HG03442 (cell line): ENCODE data around the gene GCHFR.

Experiments
- ATAC-seq: cut with Tn5 transposase; IDR thresholded peaks from one replicate; pipeline ENCODE4 v1.9.1; 2021; ENCODE audit warnings: mild to moderate bottlenecking, moderate library complexity; ENCODE audit not compliant: unreplicated experiment

GCHFR gene

DNA sequence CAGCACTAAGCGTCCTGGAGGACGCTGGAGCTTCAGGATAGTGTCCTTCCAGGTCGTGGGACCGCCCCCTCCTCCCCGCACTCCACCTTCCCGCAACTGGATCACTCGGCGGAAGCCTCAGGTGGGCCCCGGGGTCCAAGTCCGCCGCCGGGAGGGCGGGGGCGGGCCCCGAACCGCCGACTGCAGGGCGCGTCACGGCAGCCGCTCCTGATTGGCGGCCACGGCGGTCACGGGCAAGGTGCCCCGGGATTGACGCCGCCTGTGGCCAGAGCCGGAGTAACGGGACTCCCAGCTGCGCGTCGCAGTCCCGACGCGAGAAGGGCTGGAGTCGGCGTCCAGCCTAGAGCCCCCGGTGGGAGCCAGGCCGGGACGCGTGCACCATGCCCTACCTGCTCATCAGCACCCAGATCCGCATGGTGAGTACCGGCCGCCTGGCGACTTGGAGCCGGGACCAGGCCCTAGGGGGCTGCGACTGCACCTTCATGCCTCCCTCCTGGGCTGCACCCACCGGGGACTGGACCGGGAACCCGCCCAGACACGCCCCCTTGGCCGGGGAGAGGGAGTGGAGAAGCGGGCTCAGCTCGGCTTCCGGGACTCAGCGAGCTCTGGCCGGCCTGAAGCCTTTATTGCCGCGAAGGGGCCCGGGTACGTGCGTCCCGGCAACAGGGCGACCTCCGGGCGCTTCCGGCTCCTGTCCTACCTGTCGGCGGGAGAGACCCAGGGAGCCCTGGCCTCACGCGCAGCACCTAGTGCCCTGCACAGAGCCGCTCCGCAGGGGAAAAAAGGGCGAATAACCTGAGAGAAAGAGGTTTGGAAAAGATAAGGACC lies at the start of gene GCHFR:
Gene GCHFR (plus strand): TSS at position 268 of the 828 bp plus-strand sequence. CDS start 113 bp downstream, at position 381.
- peak; percentile 58 for ATAC-seq

- no peak for ATAC-seq
These were observed 49.7 kb upstream of the GCHFR start for GRCh38 chr15:40714144-40714543.

DNA sequence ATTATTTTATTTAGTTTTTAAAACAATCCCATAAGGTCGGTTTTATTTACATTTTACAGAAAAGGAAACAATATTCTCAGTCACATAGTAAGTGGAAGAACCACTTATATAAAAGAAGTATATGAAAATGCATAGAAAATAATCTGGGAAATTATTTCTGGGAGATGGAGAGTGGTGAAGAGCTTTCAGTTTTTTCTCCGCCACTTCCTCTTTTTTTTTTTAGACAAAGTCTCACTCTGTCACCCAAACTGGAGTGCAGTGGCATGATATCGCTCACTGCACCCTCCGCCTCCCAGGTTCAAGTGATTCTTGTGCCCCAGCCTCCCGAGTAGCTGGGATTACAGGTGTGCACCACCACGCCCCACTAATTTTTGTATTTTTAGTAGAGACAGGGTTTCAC lies 47.7 kb upstream of the GCHFR start:
- no peak for ATAC-seq

DNA sequence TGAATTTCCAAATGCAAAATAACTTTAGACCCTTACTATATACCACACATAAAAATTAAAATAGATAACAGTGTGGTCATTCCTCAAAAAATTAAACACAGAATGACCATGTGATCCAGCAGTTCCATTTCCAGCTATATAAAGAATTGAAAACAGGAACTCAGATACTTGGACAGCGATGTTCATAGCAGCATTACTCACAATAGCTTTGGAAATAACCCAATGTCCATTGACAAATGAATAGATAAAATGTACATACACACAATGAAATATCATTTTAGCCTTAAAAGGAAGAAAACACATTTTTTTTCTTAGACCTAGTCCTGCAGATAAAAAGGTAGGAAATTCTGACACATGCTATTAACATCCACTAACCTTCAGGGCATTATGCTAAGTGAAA lies 42.2 kb upstream of the GCHFR start:
- no peak for ATAC-seq

DNA sequence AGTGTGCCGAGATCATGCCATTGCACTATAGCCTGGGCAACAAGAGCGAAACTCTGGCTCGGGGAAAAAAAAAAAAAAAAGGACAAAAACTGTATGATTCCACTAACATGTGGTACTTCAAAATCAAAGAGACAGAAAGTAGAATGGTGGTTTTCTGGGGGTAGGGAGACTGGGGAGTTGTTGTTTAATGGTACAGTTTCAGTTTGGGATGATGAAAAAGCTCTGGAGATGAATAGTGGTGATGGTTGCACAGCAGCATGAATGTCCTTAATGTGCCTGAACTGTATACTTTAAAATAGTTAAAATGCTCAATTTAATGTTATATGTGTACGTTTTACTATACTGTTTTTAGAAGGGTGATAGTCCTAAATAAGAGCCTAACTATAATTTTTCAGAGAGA lies 41.5 kb upstream of the GCHFR start:
- no peak for ATAC-seq

GRCh38 chr15:40722934-40723333 lies 40.9 kb upstream of the GCHFR start:
- ATAC-seq, result no peak

- no peak for ATAC-seq
These were observed 39.9 kb upstream of the GCHFR start for GRCh38 chr15:40723919-40724318.

GRCh38 chr15:40731034-40731433 lies 32.8 kb upstream of the GCHFR start:
- no peak for ATAC-seq

GRCh38 chr15:40736575-40736974 lies 27.3 kb upstream of the GCHFR start:
- no peak for ATAC-seq

- ATAC-seq, result no peak
These were observed 26.8 kb upstream of the GCHFR start for GRCh38 chr15:40737048-40737447.

DNA sequence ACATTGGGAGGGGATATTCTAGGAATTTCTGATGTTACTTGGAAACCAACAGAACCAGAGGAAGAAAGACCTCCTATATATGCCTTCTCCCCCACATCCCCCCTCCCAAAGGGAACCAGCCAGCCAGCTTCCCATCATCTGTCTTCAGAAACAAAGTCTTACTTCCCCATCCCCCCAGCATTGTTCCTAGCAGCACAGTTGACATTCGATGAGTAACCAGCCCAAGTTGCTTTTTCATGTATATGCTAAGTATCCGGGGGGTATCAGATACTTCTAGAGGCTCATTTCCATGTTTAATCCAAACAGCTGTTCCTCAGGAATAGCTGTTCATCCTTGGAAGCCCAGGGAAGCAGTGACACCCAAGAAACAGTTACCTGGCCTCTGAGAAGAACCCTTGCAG lies 24.8 kb upstream of the GCHFR start:
- ATAC-seq, result no peak

- ATAC-seq, result no peak
These were observed 24.0 kb upstream of the GCHFR start for GRCh38 chr15:40739854-40740253.

DNA sequence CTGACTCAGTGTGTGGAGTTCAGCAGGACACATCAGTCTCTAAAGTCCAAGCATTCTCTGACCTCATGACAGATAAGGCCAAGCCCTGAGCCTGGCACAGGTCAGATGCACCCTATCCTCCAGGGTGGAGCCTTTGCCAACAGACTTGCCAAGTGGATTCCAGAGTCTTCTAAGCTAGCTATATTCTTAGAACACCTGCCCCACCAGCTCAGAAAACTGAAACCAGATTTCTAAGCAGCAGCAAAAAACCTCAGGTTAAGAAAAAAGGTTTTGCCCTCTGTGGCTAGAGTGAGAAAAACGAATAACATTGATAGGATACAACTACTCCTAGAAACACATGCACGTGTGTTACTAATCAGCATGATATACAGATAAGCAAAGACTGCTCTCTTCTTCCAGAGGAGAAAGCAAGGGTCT lies 20.4 kb upstream of the GCHFR start:
- no peak for ATAC-seq

GRCh38 chr15:40743921-40744814 lies 19.7 kb upstream of the GCHFR start:
- no peak for ATAC-seq

GRCh38 chr15:40744815-40745152 lies 19.1 kb upstream of the GCHFR start:
- no peak for ATAC-seq

DNA sequence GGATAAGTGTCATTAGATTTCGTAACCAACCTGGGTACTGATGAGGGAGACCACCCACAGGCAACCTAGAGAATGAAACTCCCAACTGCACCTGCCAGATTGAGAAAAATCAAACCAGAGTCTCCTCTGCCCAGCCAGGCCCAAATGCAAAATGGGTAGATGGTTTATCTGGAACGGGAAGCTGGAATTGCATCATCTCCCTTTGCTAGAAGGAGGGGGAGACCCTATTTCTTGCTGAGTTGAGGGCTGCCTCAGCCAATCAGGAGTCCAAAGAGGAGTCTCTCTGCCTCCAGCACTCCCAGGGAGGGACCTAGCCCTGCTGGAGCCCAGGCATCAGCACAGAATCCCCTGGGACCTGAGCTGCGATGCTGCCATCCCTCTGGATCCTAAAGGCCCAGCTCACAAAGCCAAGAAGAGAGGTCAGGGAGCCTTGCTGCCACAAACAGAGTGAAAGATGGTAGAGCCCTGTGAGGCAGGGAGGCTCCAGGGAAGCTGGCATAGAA lies 16.9 kb upstream of the GCHFR start:
- no peak for ATAC-seq

DNA sequence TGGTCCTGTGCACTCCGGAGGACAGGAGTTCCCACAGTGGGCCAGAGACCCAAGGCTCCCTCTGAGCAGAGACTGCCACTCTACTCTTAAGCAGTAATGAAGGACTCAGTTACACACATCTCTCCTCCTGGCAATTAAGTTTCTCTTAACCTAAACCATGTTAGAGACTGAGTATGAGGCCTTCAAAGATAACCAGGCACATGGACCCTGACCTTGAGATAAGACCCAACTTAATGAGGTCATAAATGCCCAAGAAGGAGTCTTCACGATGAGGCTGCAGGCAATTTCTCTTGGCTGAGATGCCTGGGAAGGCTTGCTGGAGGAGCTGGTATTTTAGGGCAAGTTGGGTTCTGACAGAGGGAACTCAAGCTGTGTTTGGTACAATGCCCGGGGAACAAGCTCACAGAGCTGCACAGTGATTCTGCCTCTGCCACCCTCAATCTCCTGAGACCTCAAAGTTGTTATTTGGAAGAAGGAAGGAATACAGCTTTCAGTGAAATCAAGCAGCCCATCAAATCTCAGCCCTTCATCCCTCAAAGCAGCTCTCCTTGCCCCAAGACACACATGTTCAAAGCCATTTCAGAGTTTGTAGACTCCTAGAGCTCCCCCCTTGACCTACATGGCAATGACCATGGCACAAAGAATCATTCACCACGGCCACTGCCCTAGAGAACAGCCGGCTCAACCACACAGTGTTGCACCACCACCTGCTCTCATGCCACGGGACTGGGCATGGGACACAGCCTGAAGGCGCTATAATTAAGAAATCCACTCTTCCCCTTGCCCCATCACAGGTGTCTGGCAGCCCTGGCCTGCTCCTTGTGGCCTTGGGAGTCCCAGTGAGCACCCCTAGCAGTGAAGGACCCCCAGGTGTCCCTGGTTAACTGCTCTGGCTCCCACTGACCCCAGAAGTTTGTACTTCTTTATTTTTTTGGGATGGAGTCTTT lies 15.9 kb upstream of the GCHFR start:
- no peak for ATAC-seq

- ATAC-seq, result no peak
These were observed 14.7 kb upstream of the GCHFR start for GRCh38 chr15:40749151-40749630.

- ATAC-seq, result no peak
These were observed 13.0 kb upstream of the GCHFR start for GRCh38 chr15:40750885-40751284.

GRCh38 chr15:40751745-40752144 lies 12.1 kb upstream of the GCHFR start:
- ATAC-seq, result no peak

- no peak for ATAC-seq
These were observed 9.3 kb upstream of the GCHFR start for GRCh38 chr15:40754574-40754882.
